Cardiac muscle cell (in vitro differentiated cells and primary cell): ENCODE data around the gene ACTL8. TPM values are rescaled to one million over a fixed set of nuclear protein-coding genes. Genes with fewer than 3 reads are reported as not detected.

ENCODE experiments used
- DNase-seq, 2 donors: peaks; one replicate each; pipeline versions ENCODE4 v3.0.0 to v3.0.0-alpha.2; 2010 to 2017; ENCODE audit warnings: low read depth in 1 of 2, low spot score in 1 of 2
- H3K27ac ChIP-seq: fragments of 200-600 bp; sonication (generic); 2 replicates; pipeline ENCODE4 v1.5.1; 2016
- H3K27me3 ChIP-seq: fragments of 200-600 bp; sonication (generic); 2 replicates; pipeline ENCODE4 v1.6.0; 2016; ENCODE audit warnings: control low read depth
- H3K36me3 ChIP-seq: fragments of 200-600 bp; sonication (generic); 2 replicates; pipeline ENCODE4 v1.5.1; 2016; ENCODE audit warnings: control low read depth
- H3K4me1 ChIP-seq: fragments of 200-600 bp; sonication (generic); 2 replicates; pipeline ENCODE4 v1.8.1; 2017; ENCODE audit warnings: low read depth, mild to moderate bottlenecking, mixed run types
- H3K4me3 ChIP-seq: fragments of 200-600 bp; sonication (generic); 2 replicates; pipeline ENCODE4 v1.5.1; 2016; ENCODE audit warnings: mild to moderate bottlenecking
- H3K9me3 ChIP-seq: fragments of 200-600 bp; sonication (generic); 2 replicates; pipeline ENCODE4 v1.5.1; 2017; ENCODE audit warnings: low read depth, mild to moderate bottlenecking, control low read depth
- polyA plus RNA-seq: library from polyadenylated mRNA; unstranded; fragments of >200 nt; fragmentation: Nextera tagmentation; extraction: Ambion mirVana; gene quantifications from 2 replicates; pipeline ENCODE4 v1.2.1, GENCODE V29; 2016
- total RNA-seq: library from RNA; depleted of rRNA; stranded (reverse); fragments of >200 nt; gene quantifications from 2 replicates; pipeline ENCODE4 v1.2.3, GENCODE V29; 2016
- TF ChIP-seq, protein P1 (sequence below): IDR thresholded peaks from 2 replicates; pipeline ENCODE4 v1.5.1; 2012; ENCODE audit warnings: low read depth, mild to moderate bottlenecking, low read length

Gene ACTL8
- total and polyA plus RNA-seq, 2 experiments from 2014 or later = not detected

DNA sequence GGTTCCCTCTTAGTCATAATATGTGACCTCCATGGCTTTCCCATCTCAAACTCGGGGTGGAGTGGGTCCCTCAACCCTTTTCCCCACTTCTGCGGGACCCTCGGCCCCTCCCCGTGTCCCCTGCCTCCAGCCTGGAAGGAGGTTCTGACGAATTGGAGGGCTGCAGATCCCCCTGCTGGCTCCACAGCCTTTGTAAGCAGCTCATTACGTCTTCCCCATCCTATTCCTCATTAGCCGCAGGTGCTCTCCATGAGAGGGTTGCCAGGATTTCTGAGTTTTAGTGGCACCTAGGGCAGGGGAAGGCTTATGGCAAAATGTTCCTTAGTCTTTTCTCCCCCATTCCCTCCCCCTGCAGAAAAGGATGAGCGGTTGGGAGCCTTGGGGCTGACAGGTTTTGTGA lies 8.3 kb downstream of the ACTL8 start:
- TF ChIP-seq, protein P1, sequence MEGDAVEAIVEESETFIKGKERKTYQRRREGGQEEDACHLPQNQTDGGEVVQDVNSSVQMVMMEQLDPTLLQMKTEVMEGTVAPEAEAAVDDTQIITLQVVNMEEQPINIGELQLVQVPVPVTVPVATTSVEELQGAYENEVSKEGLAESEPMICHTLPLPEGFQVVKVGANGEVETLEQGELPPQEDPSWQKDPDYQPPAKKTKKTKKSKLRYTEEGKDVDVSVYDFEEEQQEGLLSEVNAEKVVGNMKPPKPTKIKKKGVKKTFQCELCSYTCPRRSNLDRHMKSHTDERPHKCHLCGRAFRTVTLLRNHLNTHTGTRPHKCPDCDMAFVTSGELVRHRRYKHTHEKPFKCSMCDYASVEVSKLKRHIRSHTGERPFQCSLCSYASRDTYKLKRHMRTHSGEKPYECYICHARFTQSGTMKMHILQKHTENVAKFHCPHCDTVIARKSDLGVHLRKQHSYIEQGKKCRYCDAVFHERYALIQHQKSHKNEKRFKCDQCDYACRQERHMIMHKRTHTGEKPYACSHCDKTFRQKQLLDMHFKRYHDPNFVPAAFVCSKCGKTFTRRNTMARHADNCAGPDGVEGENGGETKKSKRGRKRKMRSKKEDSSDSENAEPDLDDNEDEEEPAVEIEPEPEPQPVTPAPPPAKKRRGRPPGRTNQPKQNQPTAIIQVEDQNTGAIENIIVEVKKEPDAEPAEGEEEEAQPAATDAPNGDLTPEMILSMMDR = no peak
- H3K36me3 ChIP-seq = no peaks in the 10 kb centered on the region
- H3K27ac ChIP-seq = no peak overlapping the region
- no peak overlapping the region for H3K4me3 ChIP-seq
- no peaks in the 10 kb centered on the region for H3K27me3 ChIP-seq
- H3K9me3 ChIP-seq = no peaks in the 10 kb centered on the region
- H3K4me1 ChIP-seq = no peaks in the 10 kb centered on the region
- no peak for DNase-seq

DNA sequence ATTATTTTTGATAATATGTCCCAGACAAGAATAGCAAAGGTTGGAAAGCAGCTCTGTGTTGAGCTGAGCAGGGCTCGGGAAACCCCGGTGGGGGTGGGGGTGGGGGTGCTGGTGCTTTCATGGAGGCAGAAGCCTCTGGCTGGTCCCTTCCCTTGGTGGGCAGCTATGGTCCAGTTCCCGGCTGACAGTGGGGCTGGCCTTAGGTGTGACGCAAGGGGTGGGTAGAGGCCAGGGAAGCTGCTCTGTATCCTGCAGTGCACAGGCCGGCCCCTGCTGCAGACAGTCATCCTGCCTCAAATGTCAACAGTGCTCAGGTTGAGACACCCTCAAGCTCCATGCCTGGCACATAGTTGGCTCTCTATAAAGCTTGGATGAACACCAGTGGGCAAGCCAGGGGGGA lies 8.9 kb downstream of the ACTL8 start:
- Histone ChIP-seq H3K4me1 (no peaks in the 10 kb centered on the region), H3K36me3 (no peaks in the 10 kb centered on the region), H3K27me3 (no peaks in the 10 kb centered on the region), H3K27ac (no peak overlapping the region), H3K9me3 (no peaks in the 10 kb centered on the region), H3K4me3 (no peak overlapping the region)
- DNase-seq = no peak
- TF ChIP-seq, protein P1 = no peak

DNA sequence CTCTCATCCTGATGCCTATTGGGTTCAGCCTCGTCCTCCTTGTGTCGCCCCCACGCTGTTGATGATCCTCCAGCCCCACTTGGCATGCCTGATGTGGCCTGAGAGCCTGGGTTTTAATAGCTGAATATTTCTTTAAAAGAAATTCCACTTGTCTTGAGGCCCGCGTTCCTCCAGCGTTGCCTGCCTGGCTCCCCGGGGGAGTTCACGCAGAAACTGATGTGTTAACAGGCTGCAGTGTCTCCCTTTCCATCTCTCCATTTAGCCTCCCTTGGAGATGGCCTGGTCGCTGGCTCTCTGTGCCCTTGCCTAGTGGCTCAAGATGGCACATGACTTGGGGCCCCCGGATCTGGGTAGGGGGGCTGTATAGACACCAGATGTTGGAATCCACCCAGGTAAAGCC lies 9.5 kb downstream of the ACTL8 start:
- Histone ChIP-seq H3K4me3 (no peak overlapping the region), H3K9me3 (no peaks in the 10 kb centered on the region), H3K36me3 (no peaks in the 10 kb centered on the region), H3K27me3 (no peaks in the 10 kb centered on the region), H3K4me1 (no peaks in the 10 kb centered on the region), H3K27ac (no peak overlapping the region)
- no peak for DNase-seq
- TF ChIP-seq, protein P1 = no peak

DNA sequence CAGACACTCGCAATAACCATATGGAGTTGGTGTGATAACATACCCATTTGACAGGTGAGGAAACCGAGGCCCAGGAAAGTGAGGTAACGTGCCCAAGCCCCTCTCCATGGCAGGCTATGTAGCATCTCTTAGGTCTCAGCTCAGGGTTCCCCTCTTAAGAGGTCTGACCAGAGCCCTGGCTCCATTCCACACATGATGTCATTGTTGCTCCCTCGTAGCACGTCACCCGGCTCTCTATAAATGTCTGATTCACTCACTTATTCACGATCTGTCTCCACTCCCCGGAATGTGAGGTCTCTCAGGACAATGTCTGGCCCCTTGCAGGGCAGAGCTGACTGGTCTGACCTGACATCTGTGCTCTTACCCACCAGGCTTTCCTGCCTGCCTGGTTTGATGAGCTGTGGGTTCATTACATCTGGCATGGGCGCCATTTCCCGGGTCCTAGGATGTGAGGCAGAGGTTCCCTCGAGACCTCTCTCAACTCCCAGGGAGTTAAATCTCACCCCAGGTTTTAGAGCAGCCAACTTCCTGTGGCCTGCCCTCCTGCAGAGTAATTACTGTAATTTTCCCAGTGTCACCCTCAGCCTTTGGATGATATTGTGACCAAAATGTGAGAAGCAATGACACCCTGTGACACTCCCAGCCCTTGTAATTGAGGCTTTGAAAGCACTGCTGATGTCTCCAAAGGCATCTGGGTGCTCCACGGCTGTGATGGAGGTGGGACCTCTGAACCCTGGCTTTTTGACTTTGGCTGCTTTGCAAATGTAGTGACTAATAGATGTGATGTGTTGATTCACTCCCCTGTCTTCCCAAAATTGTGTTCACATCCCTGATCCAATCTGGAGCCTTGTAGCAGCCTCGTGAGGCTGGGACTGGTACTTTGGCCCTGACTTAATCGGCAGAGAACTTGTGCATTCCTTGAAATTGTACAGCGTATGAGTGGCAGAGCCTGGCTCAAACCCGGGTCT lies 10.6 kb downstream of the ACTL8 start:
- Histone ChIP-seq H3K27me3 (no peaks in the 10 kb centered on the region), H3K36me3 (no peaks in the 10 kb centered on the region), H3K4me3 (no peak overlapping the region), H3K9me3 (no peaks in the 10 kb centered on the region), H3K4me1 (no peaks in the 10 kb centered on the region), H3K27ac (no peak overlapping the region)
- TF ChIP-seq, protein P1 = no peak
- peak in 1 of 2 donors; percentile 80 for DNase-seq

DNA sequence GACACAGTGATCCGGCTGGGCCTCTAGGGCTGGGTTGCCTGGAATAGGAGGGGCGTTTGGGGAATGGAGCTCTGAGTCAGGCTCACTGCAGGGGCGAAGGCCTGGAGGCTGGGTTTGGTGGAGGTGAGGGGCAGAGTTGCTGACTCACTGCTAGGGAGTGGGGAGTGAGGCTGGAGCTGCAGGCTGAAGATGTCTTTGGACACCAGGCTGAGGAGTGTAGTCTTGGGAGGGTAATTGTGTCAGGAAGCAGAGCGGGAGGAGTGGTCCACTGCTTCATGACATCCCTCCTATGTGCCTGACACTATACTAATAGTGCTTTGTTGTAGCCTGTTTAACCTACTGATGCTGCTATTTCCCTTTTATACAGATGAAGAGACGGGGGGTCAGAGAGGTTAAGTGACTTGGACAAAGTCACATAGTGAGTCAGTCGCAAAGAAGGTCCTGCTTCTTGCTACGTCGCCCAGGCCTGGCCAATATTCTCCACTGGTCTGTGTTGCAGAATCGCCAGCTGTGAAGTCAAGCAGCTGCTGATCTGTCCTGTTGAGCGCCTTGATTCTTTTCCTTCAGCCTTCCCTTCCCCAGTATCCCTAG lies 13.6 kb downstream of the ACTL8 start:
- Histone ChIP-seq H3K36me3 (no peaks in the 10 kb centered on the region), H3K27me3 (no peaks in the 10 kb centered on the region), H3K27ac (no peak overlapping the region), H3K4me1 (no peaks in the 10 kb centered on the region), H3K4me3 (no peak overlapping the region), H3K9me3 (no peaks in the 10 kb centered on the region)
- TF ChIP-seq, protein P1 = no peak
- DNase-seq = peak in 1 of 2 donors; percentile 60
